ENCODE results near the gene WNT2. TPM values are rescaled to one million over a fixed set of nuclear protein-coding genes. Genes with fewer than 3 reads are reported as not detected.

WNT2 gene
- total and polyA plus RNA-seq, 2 donors (not counting 1 experiment from before 2014, with no cell fraction given), result not detected

- no peak overlapping the region for H3K9ac ChIP-seq (ENCODE audit: low read length)
- ChIA-PET POLR2A (no interaction called here), CTCF (no interaction called here)
- Mint-ChIP-seq H3K27me3 (peaks cover 8% of the 10 kb centered on the region), H3K4me3 (no peak overlapping the region), H3K9me3 (ENCODE audit: insufficient read depth) (no peaks in the 10 kb centered on the region), H3K4me1 (no peaks in the 10 kb centered on the region), H3K27ac (no peak overlapping the region)
- no peaks in the 10 kb centered on the region for H3K9me3 ChIP-seq (ENCODE audit: control extremely low read depth in 1 of 3, control insufficient read depth in 2 of 3, insufficient read depth in 1 of 3, low read length in 2 of 3)
- no peaks in the 10 kb centered on the region for H3K4me1 ChIP-seq (ENCODE audit: control insufficient read depth in 2 of 2, insufficient read depth in 2 of 2, low read length in 2 of 2)
- H3K27me3 ChIP-seq (replicated peaks in 1 of 4; ENCODE audit: control extremely low read depth in 1 of 4, control insufficient read depth in 3 of 4, insufficient read depth in 4 of 4, low read length in 3 of 4), result no peaks in the 10 kb centered on the region
- no peak for TF ChIP-seq EZH2 (IDR thresholded peaks at IDR 0.05; ENCODE audit: borderline replicate concordance, insufficient read depth, low read depth, low read length, poor library complexity, severe bottlenecking)
- no peak for TF ChIP-seq CTCF (IDR thresholded peaks at IDR 0.05)
- DNase-seq, result no peak
- no peaks in the 10 kb centered on the region for H3K79me2 ChIP-seq (ENCODE audit: control insufficient read depth, insufficient read depth, low read length)
- 89% methylated on average over 3 of the region's 5 CpGs for WGBS (ENCODE audit: insufficient coverage)
- H2AFZ ChIP-seq (ENCODE audit: insufficient read depth, low read depth, low read length, poor library complexity, severe bottlenecking), result no peak overlapping the region
- H3K27ac ChIP-seq (ENCODE audit: low read length in 2 of 2), result no peak overlapping the region
- intact Hi-C loops (cut with micrococcal nuclease), result no loop called here
- no peak overlapping the region for H3K4me2 ChIP-seq (replicated peaks; ENCODE audit: low read depth, low read length, poor library complexity, severe bottlenecking)
- H3K36me3 ChIP-seq (replicated peaks in 1 of 2; ENCODE audit: control extremely low read depth in 1 of 2, control insufficient read depth in 1 of 2, extremely low read depth in 1 of 2, insufficient read depth in 2 of 2, low read length in 1 of 2), result no peaks in the 10 kb centered on the region
- H4K20me1 ChIP-seq (ENCODE audit: control insufficient read depth, insufficient read depth, low read length, poor library complexity, severe bottlenecking), result no peaks in the 10 kb centered on the region
- H3K4me3 ChIP-seq (ENCODE audit: control extremely low read depth in 1 of 5, extremely low read depth in 1 of 5, insufficient read depth in 1 of 5, low read depth in 2 of 5, low read length in 4 of 5), result no peak overlapping the region
- ATAC-seq (ENCODE audit: low read depth), result no peak
These were observed 37.0 kb downstream of the WNT2 start for GRCh38 chr7:117285826-117286225.

- Histone ChIP-seq H3K79me2 (ENCODE audit: control insufficient read depth, insufficient read depth, low read length) (no peaks in the 10 kb centered on the region), H2AFZ (ENCODE audit: insufficient read depth, low read depth, low read length, poor library complexity, severe bottlenecking) (no peak overlapping the region), H3K36me3 (replicated peaks in 1 of 2; ENCODE audit: control extremely low read depth in 1 of 2, control insufficient read depth in 1 of 2, extremely low read depth in 1 of 2, insufficient read depth in 2 of 2, low read length in 1 of 2) (no peaks in the 10 kb centered on the region), H3K27me3 (replicated peaks in 1 of 4; ENCODE audit: control extremely low read depth in 1 of 4, control insufficient read depth in 3 of 4, insufficient read depth in 4 of 4, low read length in 3 of 4) (no peaks in the 10 kb centered on the region), H3K9me3 (ENCODE audit: control extremely low read depth in 1 of 3, control insufficient read depth in 2 of 3, insufficient read depth in 1 of 3, low read length in 2 of 3) (peaks cover 0 to 3% (median 0%) of the 10 kb centered on the region in 3 donors), H3K4me1 (ENCODE audit: control insufficient read depth in 2 of 2, insufficient read depth in 2 of 2, low read length in 2 of 2) (no peaks in the 10 kb centered on the region), H3K9ac (ENCODE audit: low read length) (no peak overlapping the region), H3K27ac (ENCODE audit: low read length in 2 of 2) (no peak overlapping the region), H3K4me3 (ENCODE audit: control extremely low read depth in 1 of 5, extremely low read depth in 1 of 5, insufficient read depth in 1 of 5, low read depth in 2 of 5, low read length in 4 of 5) (no peak overlapping the region), H3K4me2 (replicated peaks; ENCODE audit: low read depth, low read length, poor library complexity, severe bottlenecking) (no peak overlapping the region), H4K20me1 (ENCODE audit: control insufficient read depth, insufficient read depth, low read length, poor library complexity, severe bottlenecking) (no peaks in the 10 kb centered on the region)
- no peaks in the 10 kb centered on the region for H3K4me1 Mint-ChIP-seq
- no peak overlapping the region for H3K27ac Mint-ChIP-seq
- ATAC-seq (ENCODE audit: low read depth) (no peak), DNase-seq (no peak)
- peaks cover 4% of the 10 kb centered on the region for H3K27me3 Mint-ChIP-seq
- peaks cover 2% of the 10 kb centered on the region for H3K9me3 Mint-ChIP-seq (ENCODE audit: insufficient read depth)
- no peak overlapping the region for H3K4me3 Mint-ChIP-seq
- ChIA-PET CTCF (no interaction called here), POLR2A (no interaction called here)
- intact Hi-C loops (cut with micrococcal nuclease), result no loop called here
- TF ChIP-seq CTCF (IDR thresholded peaks at IDR 0.05) (no peak), EZH2 (IDR thresholded peaks at IDR 0.05; ENCODE audit: borderline replicate concordance, insufficient read depth, low read depth, low read length, poor library complexity, severe bottlenecking) (no peak)
- 100% methylated on average over 3 of the region's 5 CpGs for WGBS (ENCODE audit: insufficient coverage)
These were observed 38.2 kb downstream of the WNT2 start for GRCh38 chr7:117284692-117285091.
